Loucy (cell line): ENCODE data around the gene MINPP1.

Experiments
- H2AFZ ChIP-seq: fragments of 200-600 bp; sonication (generic); 2 replicates; pipeline ENCODE4 v1.6.0; 2016; ENCODE audit warnings: antibody characterized with exemption, mild to moderate bottlenecking, low read length, moderate library complexity
- H3F3A ChIP-seq: fragments of 200-600 bp; 2 replicates; pipeline ENCODE4 v1.6.0; 2016; ENCODE audit warnings: antibody characterized with exemption, low read depth, mild to moderate bottlenecking
- H3K27me3 ChIP-seq: fragments of 200-600 bp; sonication (generic); 2 replicates; pipeline ENCODE4 v1.6.1; 2014; ENCODE audit warnings: low read length, mild to moderate bottlenecking; ENCODE audit not compliant: insufficient read depth, poor library complexity, severe bottlenecking
- H3K36me3 ChIP-seq: fragments of 200-600 bp; sonication (generic); 2 replicates; pipeline ENCODE4 v1.6.1; 2016; ENCODE audit warnings: low read length; ENCODE audit not compliant: insufficient read depth
- H3K4me1 ChIP-seq: fragments of 200-600 bp; sonication (generic); 2 replicates; pipeline ENCODE4 v1.5.1; 2014; ENCODE audit warnings: low read length, mild to moderate bottlenecking; ENCODE audit not compliant: insufficient read depth, poor library complexity, severe bottlenecking
- H3K4me2 ChIP-seq: fragments of 200-600 bp; sonication (generic); 2 replicates; pipeline ENCODE4 v1.6.0; 2014; ENCODE audit warnings: antibody characterized with exemption, low read length, low read depth, mild to moderate bottlenecking; ENCODE audit not compliant: poor library complexity, severe bottlenecking
- H3K4me3 ChIP-seq: fragments of 200-600 bp; sonication (generic); 2 replicates; pipeline ENCODE4 v1.5.1; 2014; ENCODE audit warnings: low read length, mild to moderate bottlenecking, mixed read lengths; ENCODE audit not compliant: poor library complexity, severe bottlenecking
- H3K79me2 ChIP-seq: fragments of 200-600 bp; sonication (generic); 2 replicates; pipeline ENCODE4 v1.6.1; 2014; ENCODE audit warnings: low read length; ENCODE audit not compliant: insufficient read depth
- H3K9ac ChIP-seq: fragments of 200-600 bp; sonication (generic); 2 replicates; pipeline ENCODE4 v1.6.0; 2014; ENCODE audit warnings: mild to moderate bottlenecking, low read depth, low read length, moderate library complexity; ENCODE audit not compliant: poor library complexity, severe bottlenecking
- H3K9me2 ChIP-seq: fragments of 200-600 bp; sonication (generic); replicated peaks from 2 replicates; pipeline ENCODE4 v1.6.1; 2016; ENCODE audit warnings: low read depth, low read length, mixed read lengths
- H3K9me3 ChIP-seq: fragments of 200-600 bp; sonication (generic); 2 replicates; pipeline ENCODE4 v1.6.1; 2014; ENCODE audit warnings: mild to moderate bottlenecking, antibody characterized with exemption, low read length, low read depth; ENCODE audit not compliant: insufficient read depth
- H4K20me1 ChIP-seq: fragments of 200-600 bp; sonication (generic); 2 replicates; pipeline ENCODE4 v1.6.0; 2014; ENCODE audit warnings: antibody characterized with exemption, low read length, mild to moderate bottlenecking; ENCODE audit not compliant: insufficient read depth, poor library complexity, severe bottlenecking
- EZH2phosphoT487 ChIP-seq: fragments of 200-600 bp; IDR thresholded peaks from 2 replicates; pipeline ENCODE4 v1.6.1; 2018; ENCODE audit warnings: antibody characterized with exemption, mild to moderate bottlenecking, moderate library complexity, borderline replicate concordance
- TF ChIP-seq, protein P1 (sequence below): fragments of 200-600 bp; sonication (generic); conservative IDR thresholded peaks from 2 replicates; pipeline ENCODE4 v1.5.1; 2014; ENCODE audit warnings: mild to moderate bottlenecking, antibody characterized with exemption, low read length

MINPP1 gene

GRCh38 chr10:87538092-87539015 lies 33.7 kb downstream of the MINPP1 start:
- TF ChIP-seq, protein P1, sequence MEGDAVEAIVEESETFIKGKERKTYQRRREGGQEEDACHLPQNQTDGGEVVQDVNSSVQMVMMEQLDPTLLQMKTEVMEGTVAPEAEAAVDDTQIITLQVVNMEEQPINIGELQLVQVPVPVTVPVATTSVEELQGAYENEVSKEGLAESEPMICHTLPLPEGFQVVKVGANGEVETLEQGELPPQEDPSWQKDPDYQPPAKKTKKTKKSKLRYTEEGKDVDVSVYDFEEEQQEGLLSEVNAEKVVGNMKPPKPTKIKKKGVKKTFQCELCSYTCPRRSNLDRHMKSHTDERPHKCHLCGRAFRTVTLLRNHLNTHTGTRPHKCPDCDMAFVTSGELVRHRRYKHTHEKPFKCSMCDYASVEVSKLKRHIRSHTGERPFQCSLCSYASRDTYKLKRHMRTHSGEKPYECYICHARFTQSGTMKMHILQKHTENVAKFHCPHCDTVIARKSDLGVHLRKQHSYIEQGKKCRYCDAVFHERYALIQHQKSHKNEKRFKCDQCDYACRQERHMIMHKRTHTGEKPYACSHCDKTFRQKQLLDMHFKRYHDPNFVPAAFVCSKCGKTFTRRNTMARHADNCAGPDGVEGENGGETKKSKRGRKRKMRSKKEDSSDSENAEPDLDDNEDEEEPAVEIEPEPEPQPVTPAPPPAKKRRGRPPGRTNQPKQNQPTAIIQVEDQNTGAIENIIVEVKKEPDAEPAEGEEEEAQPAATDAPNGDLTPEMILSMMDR, result no peak

DNA sequence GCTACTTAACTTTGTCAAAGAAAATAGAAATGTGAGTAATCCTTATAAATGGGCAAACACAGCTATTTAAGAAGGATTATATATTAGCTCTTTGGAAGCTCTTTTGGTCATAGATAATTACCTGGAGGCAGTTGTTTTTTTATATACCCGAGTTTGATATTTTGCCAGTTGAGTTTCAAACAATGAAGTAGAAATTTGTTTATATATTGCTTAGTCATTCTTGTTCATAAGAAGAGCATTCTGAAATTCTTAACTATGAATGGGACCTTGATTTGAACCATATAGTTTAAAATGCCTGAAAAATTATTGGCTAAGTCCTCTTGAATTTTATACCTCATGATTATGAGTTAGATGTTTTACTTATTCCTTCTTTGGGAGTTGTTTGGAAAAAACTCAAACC lies 36.4 kb downstream of the MINPP1 start:
- no peaks in the 10 kb centered on the region for H3K9me2 ChIP-seq
- no peaks in the 10 kb centered on the region for H3F3A ChIP-seq
- H3K4me2 ChIP-seq, result no peak overlapping the region
- H3K36me3 ChIP-seq, result peaks cover 18% of the 10 kb centered on the region; the same call in 1 of the 2 replicates
- H3K9me3 ChIP-seq, result peaks cover 11% of the 10 kb centered on the region; the same call in 1 of the 2 replicates
- no peaks in the 10 kb centered on the region for H3K79me2 ChIP-seq
- peaks cover 8% of the 10 kb centered on the region for H3K4me1 ChIP-seq
- no peak overlapping the region for H2AFZ ChIP-seq
- TF ChIP-seq, protein P1, result no peak
- TF ChIP-seq EZH2phosphoT487, result no peak
- no peak overlapping the region for H3K4me3 ChIP-seq
- no peak overlapping the region for H3K9ac ChIP-seq
- H4K20me1 ChIP-seq, result no peaks in the 10 kb centered on the region
- no peaks in the 10 kb centered on the region for H3K27me3 ChIP-seq

More at GRCh38 chr10:87538092-87539015, 33.7 kb downstream of the MINPP1 start:
- H3K79me2 ChIP-seq, result no peaks in the 10 kb centered on the region
- no peaks in the 10 kb centered on the region for H3F3A ChIP-seq
- no peak overlapping the region for H2AFZ ChIP-seq
- no peak overlapping the region for H3K4me3 ChIP-seq
- no peaks in the 10 kb centered on the region for H3K9me2 ChIP-seq
- no peaks in the 10 kb centered on the region for H4K20me1 ChIP-seq
- no peaks in the 10 kb centered on the region for H3K27me3 ChIP-seq
- peaks cover 14% of the 10 kb centered on the region; the same call in 1 of the 2 replicates for H3K36me3 ChIP-seq
- no peak overlapping the region for H3K9ac ChIP-seq
- H3K9me3 ChIP-seq, result peaks cover 11% of the 10 kb centered on the region; the same call in 1 of the 2 replicates
- no peak overlapping the region for H3K4me2 ChIP-seq
- no peaks in the 10 kb centered on the region for H3K4me1 ChIP-seq

DNA sequence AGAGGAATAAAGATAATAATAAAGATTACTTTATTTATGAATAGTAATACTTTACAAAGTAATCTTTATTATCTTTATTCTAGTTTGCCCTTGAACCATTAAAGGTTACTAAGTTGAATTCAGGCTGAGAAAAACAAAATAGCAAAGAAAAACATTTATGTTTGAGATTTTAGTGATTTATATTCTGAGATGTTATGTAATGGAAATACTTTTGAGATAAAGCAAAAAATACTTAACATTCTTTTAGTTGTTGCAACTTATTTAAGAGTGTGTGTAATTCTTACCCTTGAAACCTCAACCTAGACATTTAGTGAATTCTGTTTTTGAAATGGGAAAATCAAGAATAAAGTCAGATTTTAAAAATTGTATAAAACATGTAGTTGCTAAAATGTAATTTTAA lies 40.0 kb downstream of the MINPP1 start:
- no peaks in the 10 kb centered on the region; the same call in 1 of the 2 replicates for H3K79me2 ChIP-seq
- H3K4me3 ChIP-seq, result no peak overlapping the region
- H3K9me3 ChIP-seq, result peaks cover 11% of the 10 kb centered on the region; the same call in 1 of the 2 replicates
- H3K9me2 ChIP-seq, result no peaks in the 10 kb centered on the region
- no peaks in the 10 kb centered on the region for H3K27me3 ChIP-seq
- H3F3A ChIP-seq, result no peaks in the 10 kb centered on the region
- H4K20me1 ChIP-seq, result no peaks in the 10 kb centered on the region
- no peak overlapping the region for H3K9ac ChIP-seq
- TF ChIP-seq, protein P1, result no peak
- H3K36me3 ChIP-seq, result peaks cover 24% of the 10 kb centered on the region; the same call in 1 of the 2 replicates
- H3K4me2 ChIP-seq, result no peak overlapping the region
- H2AFZ ChIP-seq, result no peak overlapping the region
- peaks cover 16% of the 10 kb centered on the region for H3K4me1 ChIP-seq
